Spinal cord (tissue), 10 donors: ENCODE data around the gene ARHGEF6. TPM values are rescaled to one million over a fixed set of nuclear protein-coding genes. Genes with fewer than 3 reads are reported as not detected.
"Not testable (repeated sequence)": the region's sequence is repeated elsewhere in the genome, so short reads cannot be mapped to it uniquely, and the experiment has no call there.

Experiments
- DNase-seq, 6 donors: peaks; one replicate each; pipeline versions ENCODE4 v3.0.0 to v3.0.0-alpha.2; 2013 to 2015; ENCODE audit warnings: low spot score in 6 of 6, low read depth in 4 of 6
- H3K27ac ChIP-seq: one replicate; pipeline ENCODE4 v1.5.1; 2013; ENCODE audit warnings: low read depth, low read length, control low read depth
- H3K27me3 ChIP-seq: one replicate; pipeline ENCODE4 v1.6.1; 2013; ENCODE audit warnings: low read length; ENCODE audit not compliant: control insufficient read depth, insufficient read depth
- H3K36me3 ChIP-seq: one replicate; pipeline ENCODE4 v1.6.1; 2013; ENCODE audit warnings: low read length; ENCODE audit not compliant: control insufficient read depth, insufficient read depth
- H3K4me1 ChIP-seq: one replicate; pipeline ENCODE4 v1.6.1; 2013; ENCODE audit warnings: low read length; ENCODE audit not compliant: control insufficient read depth, insufficient read depth
- H3K4me3 ChIP-seq: one replicate; pipeline ENCODE4 v1.5.1; 2013; ENCODE audit warnings: low read depth, low read length, control low read depth
- H3K9me3 ChIP-seq: one replicate; pipeline ENCODE4 v1.6.1; 2013; ENCODE audit warnings: low read length; ENCODE audit not compliant: control insufficient read depth, insufficient read depth
- WGBS: methylation state at CpG from one replicate; pipeline ENCODE4 v1.1.5; 2013; ENCODE audit warnings: missing lambda C conversion rate; ENCODE audit not compliant: insufficient coverage; 5-methylcytosine and 5-hydroxymethylcytosine counted together
- long read RNA-seq, 4 donors: transcript quantifications; one replicate each; lab custom pipeline, GENCODE V29; 2026
- polyA plus RNA-seq, 2 donors: library from polyadenylated mRNA; unstranded; fragments of 120-200 nt; gene quantifications; one replicate each; pipeline ENCODE4 v1.2.1, GENCODE V29; 2013; ENCODE audit not compliant: insufficient read length in 2 of 2
- total RNA-seq, 2 donors: library from RNA; depleted of rRNA in 1 of 2; stranded (reverse); fragments of 120-200 nt in 1 of 2; fragments of >200 nt in 1 of 2; gene quantifications; one replicate each; pipeline versions ENCODE4 v1.2.3 to v1.2.4, GENCODE V29; 2013 to 2014
- donor health status: healthy.

Gene ARHGEF6
- 10 to 100 TPM; 34.3 to 45.8 TPM for total RNA-seq
- 10 to 100 TPM; 53.3 to 70.2 TPM for polyA plus RNA-seq
- long read RNA-seq, donor 1, partial matches to known transcripts: 5 of 5 reads
- long read RNA-seq, donor 1, other reads (novel, unspliced or antisense): 0 of 5 reads
- long read RNA-seq, donor 2, full-length matches to known transcripts: 1 of 7 reads
- long read RNA-seq, donor 2, partial matches to known transcripts: 6 of 7 reads
- long read RNA-seq, donor 2, other reads (novel, unspliced or antisense): 0 of 7 reads
- long read RNA-seq, donor 3: 0 reads
- long read RNA-seq, donor 4: 0 reads

GRCh38 chrX:136780763-136781162 lies at the start of gene ARHGEF6:
Gene ARHGEF6, minus strand, starts transcription at chrX:136780932. Its CDS starts 50 bp downstream, at chrX:136780882.
- peaks cover 3% of the 10 kb centered on the region for H3K27me3 ChIP-seq

GRCh38 chrX:136829413-136829812 lies 48.7 kb upstream of the ARHGEF6 start:
- Histone ChIP-seq H3K27me3 (no peaks in the 10 kb centered on the region), H3K9me3 (no peaks in the 10 kb centered on the region), H3K36me3 (no peaks in the 10 kb centered on the region), H3K4me3 (no peak overlapping the region), H3K27ac (no peak overlapping the region), H3K4me1 (no peaks in the 10 kb centered on the region)
- 62% methylated on average over 4 of the region's 5 CpGs for WGBS
- no peak for DNase-seq

More at GRCh38 chrX:136780763-136781162, at the start of gene ARHGEF6:
- Histone ChIP-seq H3K9me3 (no peaks in the 10 kb centered on the region), H3K27ac (no peak within 1 kb of the TSS), H3K4me3 (no peak within 1 kb of the TSS), H3K36me3 (no peaks in the 10 kb centered on the region), H3K4me1 (no peaks in the 10 kb centered on the region)
- 34% methylated on average over 6 of the region's 10 CpGs for WGBS
- no peak for DNase-seq

GRCh38 chrX:136828830-136829229 lies 48.1 kb upstream of the ARHGEF6 start:
- WGBS: 63% methylated on average over 1 of the region's 1 CpG
- H3K9me3 ChIP-seq: no peaks in the 10 kb centered on the region
- no peaks in the 10 kb centered on the region for H3K27me3 ChIP-seq
- no peak for DNase-seq
- H3K27ac ChIP-seq: no peak overlapping the region
- no peaks in the 10 kb centered on the region for H3K36me3 ChIP-seq
- no peaks in the 10 kb centered on the region for H3K4me1 ChIP-seq
- H3K4me3 ChIP-seq: no peak overlapping the region

GRCh38 chrX:136827026-136827425 lies 46.3 kb upstream of the ARHGEF6 start:
- Histone ChIP-seq H3K27ac (no peak overlapping the region), H3K4me1 (no peaks in the 10 kb centered on the region), H3K27me3 (no peaks in the 10 kb centered on the region), H3K36me3 (no peaks in the 10 kb centered on the region), H3K4me3 (no peak overlapping the region), H3K9me3 (no peaks in the 10 kb centered on the region)
- DNase-seq: peak in 1 of 6 donors; percentile 3
- 73% methylated on average over 2 of the region's 3 CpGs for WGBS

GRCh38 chrX:136825771-136826170 lies 45.0 kb upstream of the ARHGEF6 start:
- no peaks in the 10 kb centered on the region for H3K36me3 ChIP-seq
- no peaks in the 10 kb centered on the region for H3K4me1 ChIP-seq
- no peaks in the 10 kb centered on the region for H3K27me3 ChIP-seq
- H3K9me3 ChIP-seq: no peaks in the 10 kb centered on the region
- no peak overlapping the region for H3K27ac ChIP-seq
- no peak for DNase-seq
- no peak overlapping the region for H3K4me3 ChIP-seq
- WGBS: no CpG with 5 or more reads among the region's 2 CpGs

GRCh38 chrX:136823175-136823574 lies 42.4 kb upstream of the ARHGEF6 start:
- WGBS: no CpG with 5 or more reads among the region's 1 CpG
- Histone ChIP-seq H3K9me3 (no peaks in the 10 kb centered on the region), H3K27me3 (no peaks in the 10 kb centered on the region), H3K36me3 (no peaks in the 10 kb centered on the region), H3K4me3 (no peak overlapping the region), H3K4me1 (no peaks in the 10 kb centered on the region), H3K27ac (no peak overlapping the region)
- DNase-seq: no peak

- Histone ChIP-seq H3K27ac (no peak overlapping the region), H3K4me1 (no peaks in the 10 kb centered on the region), H3K36me3 (no peaks in the 10 kb centered on the region), H3K4me3 (no peak overlapping the region), H3K27me3 (no peaks in the 10 kb centered on the region), H3K9me3 (no peaks in the 10 kb centered on the region)
- DNase-seq: no peak
- 0% methylated on average over 1 of the region's 5 CpGs for WGBS
These were observed 41.8 kb upstream of the ARHGEF6 start for GRCh38 chrX:136822337-136823095.

GRCh38 chrX:136819756-136820155 lies 39.0 kb upstream of the ARHGEF6 start:
- not testable (repeated sequence) for H3K27ac ChIP-seq, H3K27me3 ChIP-seq, H3K4me3 ChIP-seq, H3K36me3 ChIP-seq, H3K9me3 ChIP-seq, H3K4me1 ChIP-seq, DNase-seq
- WGBS: 85% methylated on average over 6 of the region's 9 CpGs

- 58% methylated on average over 4 of the region's 5 CpGs for WGBS
- Histone ChIP-seq H3K9me3 (no peaks in the 10 kb centered on the region), H3K27ac (no peak overlapping the region), H3K36me3 (no peaks in the 10 kb centered on the region), H3K4me3 (no peak overlapping the region), H3K4me1 (no peaks in the 10 kb centered on the region), H3K27me3 (no peaks in the 10 kb centered on the region)
- DNase-seq: no peak
These were observed 38.4 kb upstream of the ARHGEF6 start for GRCh38 chrX:136819031-136819703.
